Tibial nerve (tissue), 4 donors: ENCODE data around the gene C13orf46. TPM values are rescaled to one million over a fixed set of nuclear protein-coding genes. Genes with fewer than 3 reads are reported as not detected.
A peak's percentile ranks its signal among the peaks of the same experiment; 100 is the strongest.

Experiments used
- DNase-seq, 2 donors: peaks; one replicate each; pipeline ENCODE4 v3.0.0-alpha.2; 2019; ENCODE audit warnings: low spot score in 2 of 2
- H3K27ac ChIP-seq, 4 donors: fragments of 200-600 bp; sonication (generic) in 3 of 4; one replicate each; pipeline ENCODE4 v1.5.1; 2017 to 2019; ENCODE audit warnings: mild to moderate bottlenecking in 1 of 4
- H3K27me3 ChIP-seq, 2 donors: fragments of 200-600 bp; sonication (generic) in 1 of 2; one replicate each; pipeline versions ENCODE4 v1.5.1 to v1.6.0; 2017 to 2019
- H3K36me3 ChIP-seq, 3 donors: fragments of 200-600 bp; sonication (generic); one replicate each; pipeline ENCODE4 v1.5.1; 2018 to 2019
- H3K4me1 ChIP-seq, 4 donors: fragments of 200-600 bp; sonication (generic) in 3 of 4; one replicate each; pipeline ENCODE4 v1.5.1; 2017 to 2019
- H3K4me3 ChIP-seq, 4 donors: fragments of 200-600 bp; sonication (generic) in 3 of 4; one replicate each; pipeline ENCODE4 v1.5.1; 2017 to 2019; ENCODE audit warnings: mild to moderate bottlenecking in 1 of 4, moderate library complexity in 1 of 4
- H3K9me3 ChIP-seq, 4 donors: fragments of 200-600 bp; sonication (generic) in 3 of 4; one replicate each; pipeline ENCODE4 v1.5.1; 2017 to 2019
- EP300 ChIP-seq, 2 donors: sonication (generic); formaldehyde crosslinking; IDR thresholded peaks; one replicate each; pipeline ENCODE4 v1.6.1; 2017; ENCODE audit warnings: antibody characterized with exemption in 2 of 2, mild to moderate bottlenecking in 1 of 2
- POLR2A ChIP-seq, 2 donors: fragments of 450-650 bp; IDR thresholded peaks; one replicate each; pipeline ENCODE4 v1.6.1; 2017; ENCODE audit warnings: antibody characterized with exemption in 2 of 2, mild to moderate bottlenecking in 2 of 2, moderate library complexity in 2 of 2
- WGBS, 2 donors: methylation state at CpG; one replicate each; pipeline ENCODE4 v1.1.5; 2018; 5-methylcytosine and 5-hydroxymethylcytosine counted together
- total RNA-seq, 4 donors: library from RNA; depleted of rRNA; stranded (reverse); fragments of >200 nt; gene quantifications; one replicate each; pipeline ENCODE4 v1.1.0, GENCODE V29; 2016
- TF ChIP-seq, protein P1 (sequence below), 5 experiments: fragments of 200-600 bp in 3 of 5; fragments of 450-650 bp in 2 of 5; sonication (generic) in 3 of 5; IDR thresholded peaks; one replicate each; pipeline ENCODE4 v1.5.1; 2016 to 2019; ENCODE audit warnings: antibody characterized with exemption in 5 of 5, mild to moderate bottlenecking in 3 of 5, moderate library complexity in 2 of 5

Gene C13orf46
- total RNA-seq, 4 donors from 2014 or later, result 3.3 to 17.7 (median 4.1) TPM

DNA sequence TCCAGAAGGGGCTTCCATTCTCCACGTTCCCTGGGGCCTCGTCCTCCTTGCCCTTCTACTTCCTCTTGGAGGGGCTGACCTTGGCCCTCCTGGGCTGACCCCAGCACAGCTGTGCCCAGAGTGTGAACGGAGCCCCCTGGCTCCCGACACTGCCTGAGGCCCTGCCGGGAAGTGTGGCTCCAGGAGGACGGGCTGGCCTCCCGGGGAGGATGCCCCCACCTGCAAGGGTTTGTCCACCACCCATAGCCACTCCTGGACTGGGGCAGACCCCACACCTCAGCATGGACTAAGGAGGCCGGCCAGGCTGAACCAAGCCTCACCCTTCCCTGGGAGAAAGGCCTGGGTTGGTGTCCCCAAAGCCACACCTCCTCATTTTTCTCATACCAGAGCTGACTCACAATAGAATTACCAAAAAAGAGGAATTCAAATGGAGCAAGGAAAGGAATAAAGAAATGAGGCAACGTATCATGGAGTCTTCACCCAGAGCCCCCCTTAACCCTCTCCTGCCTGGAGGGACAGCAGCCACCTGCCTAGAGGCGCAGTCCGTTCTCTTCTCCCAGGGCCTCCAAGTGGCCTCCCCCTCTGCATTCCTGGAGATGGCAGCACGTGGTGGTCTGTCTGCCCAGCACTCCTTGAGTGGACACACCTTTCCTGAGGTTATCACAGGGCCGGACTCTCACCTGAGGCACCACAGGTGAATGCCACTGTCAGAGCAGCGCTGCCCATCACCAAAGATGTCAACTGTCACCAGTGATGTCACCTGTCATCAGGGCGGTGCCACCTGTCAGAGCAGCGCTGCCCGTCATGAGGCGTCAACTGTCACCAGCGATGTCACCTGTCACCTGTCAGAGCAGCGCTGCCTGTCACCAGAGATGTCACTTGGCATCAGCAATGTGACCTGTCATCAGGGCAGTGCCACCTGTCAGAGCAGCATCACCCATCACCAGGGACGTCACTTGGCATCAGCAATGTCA, 3.1 kb upstream of the C13orf46 start:
- Histone ChIP-seq H3K27me3 (no peaks in the 10 kb centered on the region), H3K27ac (peak overlapping the region in 2 of 4 donors; percentile 78 to 87), H3K9me3 (no peaks in the 10 kb centered on the region), H3K36me3 (peaks cover 0 to 86% (median 2%) of the 10 kb centered on the region in 3 donors), H3K4me3 (no peak overlapping the region), H3K4me1 (peaks cover 0 to 60% (median 2%) of the 10 kb centered on the region in 4 donors)
- DNase-seq, result no peak
- WGBS, 2 donors, result 72 to 75% methylated on average over 21 of the region's 21 CpGs
- TF ChIP-seq POLR2A (IDR thresholded peaks at IDR 0.05) (no peak), EP300 (IDR thresholded peaks at IDR 0.05) (peak in 1 of 2 donors; percentile 35)
- TF ChIP-seq, protein P1, sequence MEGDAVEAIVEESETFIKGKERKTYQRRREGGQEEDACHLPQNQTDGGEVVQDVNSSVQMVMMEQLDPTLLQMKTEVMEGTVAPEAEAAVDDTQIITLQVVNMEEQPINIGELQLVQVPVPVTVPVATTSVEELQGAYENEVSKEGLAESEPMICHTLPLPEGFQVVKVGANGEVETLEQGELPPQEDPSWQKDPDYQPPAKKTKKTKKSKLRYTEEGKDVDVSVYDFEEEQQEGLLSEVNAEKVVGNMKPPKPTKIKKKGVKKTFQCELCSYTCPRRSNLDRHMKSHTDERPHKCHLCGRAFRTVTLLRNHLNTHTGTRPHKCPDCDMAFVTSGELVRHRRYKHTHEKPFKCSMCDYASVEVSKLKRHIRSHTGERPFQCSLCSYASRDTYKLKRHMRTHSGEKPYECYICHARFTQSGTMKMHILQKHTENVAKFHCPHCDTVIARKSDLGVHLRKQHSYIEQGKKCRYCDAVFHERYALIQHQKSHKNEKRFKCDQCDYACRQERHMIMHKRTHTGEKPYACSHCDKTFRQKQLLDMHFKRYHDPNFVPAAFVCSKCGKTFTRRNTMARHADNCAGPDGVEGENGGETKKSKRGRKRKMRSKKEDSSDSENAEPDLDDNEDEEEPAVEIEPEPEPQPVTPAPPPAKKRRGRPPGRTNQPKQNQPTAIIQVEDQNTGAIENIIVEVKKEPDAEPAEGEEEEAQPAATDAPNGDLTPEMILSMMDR (IDR thresholded peaks at IDR 0.05), result no peak

DNA sequence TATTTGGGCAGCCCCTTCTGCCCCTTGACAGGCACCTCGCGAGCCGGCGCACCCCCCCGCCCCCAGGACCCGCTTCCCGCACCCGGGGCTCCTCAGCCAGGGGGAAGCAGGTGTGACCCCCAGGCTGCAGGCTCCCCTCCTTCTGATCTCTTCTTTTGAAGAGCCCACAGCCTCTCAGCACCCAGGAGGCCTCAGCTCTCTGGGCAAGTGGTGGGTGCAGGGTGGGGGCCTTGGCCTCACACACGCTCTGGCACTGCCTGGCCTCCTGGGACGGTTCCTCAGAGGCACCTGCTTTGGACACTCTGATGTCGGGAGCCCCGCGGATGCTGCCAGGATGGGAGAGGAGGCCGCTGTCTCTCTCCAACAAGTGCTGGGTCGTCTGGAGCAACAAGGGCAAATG, 1.5 kb upstream of the C13orf46 start:
- peaks cover 0 to 63% (median 3%) of the 10 kb centered on the region in 4 donors for H3K4me1 ChIP-seq
- TF ChIP-seq POLR2A (IDR thresholded peaks at IDR 0.05) (no peak), EP300 (IDR thresholded peaks at IDR 0.05) (no peak)
- TF ChIP-seq, protein P1 (IDR thresholded peaks at IDR 0.05), result no peak
- no peaks in the 10 kb centered on the region for H3K9me3 ChIP-seq
- 95 to 96% methylated on average over 11 to 15 of the region's 15 CpGs for WGBS, 2 donors
- H3K36me3 ChIP-seq, result peaks cover 0 to 76% (median 0%) of the 10 kb centered on the region in 3 donors
- H3K4me3 ChIP-seq, result no peak overlapping the region
- DNase-seq, result no peak
- H3K27ac ChIP-seq, result peak overlapping the region in 2 of 4 donors; percentile 66 to 85
- H3K27me3 ChIP-seq, result no peaks in the 10 kb centered on the region

DNA sequence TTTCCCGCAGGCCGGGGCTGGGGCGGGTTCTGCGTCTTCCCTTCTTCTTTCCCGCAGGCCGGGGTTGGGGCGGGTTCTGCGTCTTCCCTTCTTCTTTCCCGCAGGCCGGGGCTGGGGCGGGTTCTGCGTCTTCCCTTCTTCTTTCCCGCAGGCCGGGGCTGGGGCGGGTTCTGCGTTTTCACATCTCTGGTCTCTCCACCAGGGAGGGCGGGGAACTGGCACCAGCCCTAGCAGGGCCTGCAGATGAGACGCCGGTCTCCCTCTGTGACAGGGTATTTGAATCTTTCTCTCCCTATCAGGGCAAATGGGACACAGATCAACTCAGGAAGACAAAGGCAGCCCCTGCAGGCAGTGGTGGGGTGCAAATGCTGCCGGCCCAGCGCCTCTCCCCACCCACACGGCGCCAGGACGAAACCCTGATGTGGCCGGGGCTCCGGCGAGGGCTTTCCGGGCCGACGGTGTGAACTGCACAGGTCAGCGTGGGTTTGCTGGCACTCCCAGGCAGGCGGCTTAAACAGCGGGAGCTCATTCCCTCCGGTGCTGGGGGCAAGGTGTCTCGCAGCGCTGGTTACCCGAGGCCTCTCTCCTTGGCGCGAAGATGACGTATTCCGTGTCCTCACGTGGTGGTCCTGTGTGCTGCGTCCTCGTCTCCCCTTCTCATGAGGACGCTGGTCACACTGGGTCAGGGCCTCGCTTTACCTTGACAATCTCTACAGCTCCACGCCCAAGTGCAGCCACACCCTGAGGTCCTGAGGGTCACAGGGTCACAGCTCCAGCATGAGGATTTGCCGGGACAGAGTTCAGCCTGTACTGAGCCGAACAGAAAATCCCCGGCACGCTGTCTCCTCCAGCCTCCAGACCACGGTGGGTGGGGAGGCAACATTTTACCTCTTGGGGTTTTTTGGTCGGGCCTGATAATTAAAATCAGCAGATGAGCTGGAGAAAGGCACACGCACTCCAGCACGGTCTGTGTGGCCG, 717 bp upstream of the C13orf46 start:
- H3K27ac ChIP-seq, result peak overlapping the region in 2 of 4 donors; percentile 66 to 85
- H3K9me3 ChIP-seq, result no peaks in the 10 kb centered on the region
- no peaks in the 10 kb centered on the region for H3K27me3 ChIP-seq
- DNase-seq, result no peak
- H3K4me3 ChIP-seq, result no peak overlapping the region
- H3K4me1 ChIP-seq, result peaks cover 0 to 67% (median 3%) of the 10 kb centered on the region in 4 donors
- no peak for TF ChIP-seq EP300 (IDR thresholded peaks at IDR 0.05)
- no peak for TF ChIP-seq POLR2A (IDR thresholded peaks at IDR 0.05)
- TF ChIP-seq, protein P1 (IDR thresholded peaks at IDR 0.05), result no peak
- peaks cover 0 to 70% (median 0%) of the 10 kb centered on the region in 3 donors for H3K36me3 ChIP-seq
- WGBS, 2 donors, result 87 to 89% methylated on average over 44 to 49 of the region's 56 CpGs

DNA sequence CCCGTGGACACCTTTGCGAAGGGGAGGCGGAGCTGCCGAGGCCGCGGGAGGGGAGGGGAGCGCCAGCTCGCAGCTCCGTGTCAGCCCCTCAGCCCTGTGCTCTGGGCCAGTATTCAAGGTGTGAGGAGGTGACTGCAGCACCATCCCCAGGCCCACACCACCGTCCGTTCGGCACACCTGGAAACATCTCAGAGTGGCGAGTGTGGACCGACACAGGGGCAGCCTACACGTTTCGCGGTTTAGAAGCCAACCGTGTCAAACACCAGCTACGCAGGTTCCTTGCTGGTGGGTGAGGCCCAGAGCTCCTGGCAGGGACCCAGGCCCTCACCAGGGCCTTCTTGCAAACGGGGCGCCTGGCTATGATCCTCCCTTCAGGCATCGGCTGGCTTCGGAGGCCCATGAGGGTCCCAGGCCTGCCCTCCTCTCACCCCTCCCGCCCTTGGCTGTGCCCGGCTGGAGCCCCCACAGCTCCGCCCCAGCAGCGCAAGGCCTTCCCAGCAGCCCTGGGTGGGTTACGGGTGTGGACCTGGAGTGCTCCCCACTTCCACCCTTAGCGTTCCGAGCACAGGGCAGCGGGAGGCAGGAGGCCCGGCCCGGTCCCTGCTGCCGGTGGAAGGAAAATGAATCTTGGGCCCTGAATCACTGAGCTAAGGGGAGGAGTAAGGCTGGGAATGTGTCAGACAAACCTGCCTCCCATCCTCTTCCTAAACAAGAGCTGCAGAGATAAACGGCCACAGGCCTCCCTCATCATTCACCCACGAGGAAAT, 1.2 kb downstream of the C13orf46 start:
- H3K4me1 ChIP-seq, result peaks cover 0 to 67% (median 3%) of the 10 kb centered on the region in 4 donors
- H3K9me3 ChIP-seq, result no peaks in the 10 kb centered on the region
- H3K36me3 ChIP-seq, result peaks cover 0 to 69% (median 0%) of the 10 kb centered on the region in 3 donors
- DNase-seq, result no peak
- 87 to 90% methylated on average over 29 to 35 of the region's 36 CpGs for WGBS, 2 donors
- H3K27ac ChIP-seq, result peak overlapping the region in 3 of 4 donors; percentile 45 to 89 (median 81)
- H3K27me3 ChIP-seq, result no peaks in the 10 kb centered on the region
- TF ChIP-seq EP300 (IDR thresholded peaks at IDR 0.05) (no peak), POLR2A (IDR thresholded peaks at IDR 0.05) (no peak)
- TF ChIP-seq, protein P1 (IDR thresholded peaks at IDR 0.05), result no peak
- H3K4me3 ChIP-seq, result no peak overlapping the region
